T47D (cell line): ENCODE results near the gene PABPN1.
"Not testable (repeated sequence)": the region's sequence is repeated elsewhere in the genome, so short reads cannot be mapped to it uniquely, and the experiment has no call there.

Experiments
- DNase-seq, 2 experiments: peaks; one replicate each; pipeline versions ENCODE4 v3.0.0 to v3.0.0-alpha.2; 2011 to 2012; ENCODE audit warnings: low read depth in 1 of 2, low spot score in 1 of 2
- JUND ChIP-seq: IDR thresholded peaks from 2 replicates; pipeline ENCODE4 v1.6.1; 2012; ENCODE audit warnings: low read depth
- in situ Hi-C: cut with HindIII; loops from 2 replicates; pipeline ENCODE4 v1.10.0; 2016; ENCODE audit warnings: low sequenced_read_pairs, low pct_unique_long_range_greater_than_20kb

Gene PABPN1

DNA sequence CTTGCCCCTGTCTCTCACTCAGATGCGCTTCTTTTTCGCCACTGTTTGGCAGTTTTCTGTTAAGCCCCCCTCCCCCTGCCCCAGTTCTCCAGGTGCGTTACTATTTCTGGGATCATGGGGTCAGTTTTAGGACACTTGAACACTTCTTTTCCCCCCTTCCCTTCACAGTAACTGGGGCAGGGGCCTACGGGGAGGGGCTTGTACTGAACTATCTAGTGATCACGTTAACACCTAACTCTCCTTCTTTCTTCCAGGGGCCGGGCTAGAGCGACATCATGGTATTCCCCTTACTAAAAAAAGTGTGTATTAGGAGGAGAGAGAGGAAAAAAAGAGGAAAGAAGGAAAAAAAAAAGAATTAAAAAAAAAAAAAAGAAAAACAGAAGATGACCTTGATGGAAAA is 3.7 kb downstream of the PABPN1 start:
- no peak for DNase-seq
- TF ChIP-seq JUND = no peak
- in situ Hi-C loops = no loop called here

DNA sequence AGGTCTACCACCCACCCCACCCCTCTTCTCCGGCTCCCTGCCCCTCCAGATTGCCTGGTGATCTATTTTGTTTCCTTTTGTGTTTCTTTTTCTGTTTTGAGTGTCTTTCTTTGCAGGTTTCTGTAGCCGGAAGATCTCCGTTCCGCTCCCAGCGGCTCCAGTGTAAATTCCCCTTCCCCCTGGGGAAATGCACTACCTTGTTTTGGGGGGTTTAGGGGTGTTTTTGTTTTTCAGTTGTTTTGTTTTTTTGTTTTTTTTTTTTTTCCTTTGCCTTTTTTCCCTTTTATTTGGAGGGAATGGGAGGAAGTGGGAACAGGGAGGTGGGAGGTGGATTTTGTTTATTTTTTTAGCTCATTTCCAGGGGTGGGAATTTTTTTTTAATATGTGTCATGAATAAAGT is 4.5 kb downstream of the PABPN1 start:
- DNase-seq, in situ Hi-C loops: not testable (repeated sequence)

DNA sequence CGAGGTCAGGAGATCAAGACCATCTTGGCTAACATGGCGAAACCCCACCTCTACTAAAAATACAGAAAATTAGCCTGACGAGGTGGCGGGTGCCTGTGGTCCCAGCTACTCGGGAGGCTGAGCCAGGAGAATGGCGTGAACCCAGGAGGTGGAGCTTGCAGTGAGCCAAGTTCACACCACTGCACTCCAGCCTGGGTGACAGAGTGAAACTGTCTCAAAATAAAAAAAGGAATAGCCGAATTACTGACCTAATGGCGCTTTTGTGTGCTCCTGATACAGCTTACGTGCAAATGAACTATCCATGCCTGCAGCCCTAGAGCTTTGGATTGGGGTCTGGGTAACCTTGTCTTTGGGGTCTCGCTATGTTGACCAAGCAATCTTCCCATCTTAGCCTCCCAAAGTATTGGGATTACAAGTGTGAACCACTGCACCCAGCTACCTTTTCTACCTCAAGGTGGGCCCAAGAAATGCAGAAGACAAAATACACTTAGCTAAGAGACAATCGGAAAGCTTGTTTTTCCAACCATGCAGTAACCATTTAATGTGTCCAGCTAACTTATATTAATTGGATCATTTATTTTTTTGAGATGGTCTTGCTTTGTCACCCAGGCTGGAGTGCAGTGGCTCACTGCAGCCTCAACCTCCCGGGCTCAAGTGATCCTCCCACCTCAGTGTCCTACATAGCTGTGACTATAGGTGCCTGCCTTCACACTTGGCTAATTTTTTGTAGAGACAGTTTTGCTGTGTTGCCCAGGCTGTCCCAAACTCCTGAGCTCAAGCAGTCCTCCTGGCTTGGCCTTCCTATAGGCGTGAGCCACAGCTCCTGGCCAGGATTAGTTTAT is 5.5 kb downstream of the PABPN1 start:
- in situ Hi-C loops = no loop called here
- DNase-seq = no peak
- TF ChIP-seq JUND = no peak

DNA sequence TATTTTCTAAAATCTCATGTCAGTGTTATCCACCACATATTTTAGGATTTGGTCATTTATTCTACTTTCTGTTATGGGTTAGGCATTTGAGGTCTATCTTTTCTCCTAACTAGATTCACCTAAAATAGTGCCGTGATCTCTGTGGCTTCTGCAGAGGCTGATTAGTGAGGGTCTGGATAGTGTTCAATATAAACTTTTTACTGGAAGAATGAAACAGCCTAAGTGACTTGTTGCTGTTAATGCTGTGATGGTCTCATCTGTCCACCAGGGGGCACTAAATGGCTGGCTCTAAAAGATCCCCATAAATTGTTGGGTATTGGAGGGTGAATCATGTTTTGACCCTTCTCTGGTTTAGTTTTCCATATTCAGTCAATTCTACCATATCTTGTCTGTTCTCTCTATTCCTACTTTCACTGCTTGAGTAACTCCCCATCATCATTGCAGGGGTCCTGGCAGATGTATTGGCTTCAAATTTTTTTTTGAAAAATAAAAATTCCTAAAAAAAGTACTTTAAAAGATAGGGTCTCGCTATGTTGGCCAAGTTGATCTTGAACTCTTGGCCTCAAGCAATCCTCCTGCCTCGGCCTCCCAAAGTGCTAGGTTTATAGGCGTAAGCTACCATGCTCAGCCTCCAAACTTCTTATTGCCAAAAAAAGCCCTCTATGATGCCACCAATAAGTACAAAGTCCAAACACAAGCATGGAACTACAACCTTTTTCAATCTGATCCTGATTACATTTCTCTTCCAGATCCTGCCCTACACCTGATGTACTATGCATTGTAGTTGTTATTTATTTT is 6.9 kb downstream of the PABPN1 start:
- in situ Hi-C loops = no loop called here

DNA sequence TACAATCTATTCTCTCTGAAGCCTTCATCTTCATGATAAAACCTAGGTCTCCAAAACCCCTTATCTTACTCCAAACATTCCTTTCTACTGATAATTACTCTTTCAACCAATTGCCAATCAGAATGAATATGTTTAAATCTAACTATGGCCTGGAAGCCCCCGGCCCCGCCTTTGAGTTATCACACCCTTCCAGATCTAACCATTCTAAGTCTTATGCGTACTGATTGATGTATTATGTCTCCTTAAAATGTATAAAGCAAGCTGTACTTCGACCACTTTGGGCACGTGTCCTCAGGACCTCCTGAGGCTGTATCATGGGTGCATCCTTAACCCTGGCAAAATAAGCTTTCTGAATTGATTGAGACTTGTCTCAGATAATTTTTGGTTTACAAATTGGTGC is 14.4 kb downstream of the PABPN1 start:
- in situ Hi-C loops = no loop called here
- no peak for TF ChIP-seq JUND
- DNase-seq = no peak

More for the DNA sequence above, 6.9 kb downstream of the PABPN1 start:
- DNase-seq = peak; percentile 58 to 77
- TF ChIP-seq JUND = no peak

DNA sequence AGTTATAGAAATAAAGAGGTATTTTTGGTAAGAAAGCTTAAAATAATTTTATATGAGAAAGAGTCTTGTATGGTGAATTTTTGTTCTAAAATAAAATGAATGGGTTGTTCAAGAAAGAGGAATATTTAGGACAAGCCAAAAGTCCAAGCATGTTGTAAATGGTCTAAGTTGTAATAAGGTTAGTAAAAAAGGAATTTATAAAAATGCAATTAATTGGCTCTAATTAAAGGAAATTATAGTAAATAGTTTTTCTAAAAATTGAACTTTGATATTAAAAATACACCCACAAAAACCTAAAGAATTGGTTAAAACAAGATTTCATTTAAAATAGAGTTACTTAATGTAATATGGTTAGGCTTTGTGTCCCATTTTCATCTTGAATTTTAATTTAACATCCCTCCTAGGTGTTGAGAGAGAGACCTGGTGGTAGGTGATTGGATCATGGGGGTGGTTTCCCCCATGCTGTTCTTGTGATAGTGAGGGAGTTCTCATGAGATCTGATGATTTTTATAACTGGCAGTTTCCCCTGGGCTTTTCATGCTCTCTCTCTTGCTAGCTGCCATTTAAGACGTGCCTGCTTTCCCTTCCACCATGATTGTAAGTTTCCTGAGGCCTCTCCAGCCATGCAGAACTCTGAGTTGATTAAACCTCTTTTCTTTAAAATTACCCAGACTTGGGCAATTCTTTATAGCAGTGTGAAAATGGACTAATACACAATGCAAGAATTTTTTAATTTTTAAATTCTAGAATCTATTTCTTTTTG is 18.4 kb downstream of the PABPN1 start:
- in situ Hi-C loops = no loop called here
- DNase-seq = no peak
- TF ChIP-seq JUND = no peak

DNA sequence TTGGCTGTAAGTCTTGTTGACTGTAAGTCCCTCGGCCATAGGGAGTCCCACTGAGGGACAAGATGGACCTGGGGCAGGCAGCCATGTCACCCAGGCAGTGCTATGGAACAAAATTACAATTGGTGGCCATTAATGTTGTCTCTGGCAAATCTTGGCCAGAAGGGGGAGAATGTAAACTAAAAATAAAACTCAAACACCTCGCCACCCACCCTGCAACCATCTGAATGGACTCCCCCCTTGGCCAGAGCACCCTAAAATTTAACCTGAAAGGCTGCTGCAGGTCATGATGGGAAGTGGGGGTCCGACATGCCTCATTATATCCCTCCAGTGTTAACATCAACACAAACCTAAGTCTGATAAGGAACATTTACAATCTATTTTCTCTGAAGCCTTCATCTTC is 23.2 kb downstream of the PABPN1 start:
- no peak for DNase-seq
- no peak for TF ChIP-seq JUND
- in situ Hi-C loops = no loop called here

DNA sequence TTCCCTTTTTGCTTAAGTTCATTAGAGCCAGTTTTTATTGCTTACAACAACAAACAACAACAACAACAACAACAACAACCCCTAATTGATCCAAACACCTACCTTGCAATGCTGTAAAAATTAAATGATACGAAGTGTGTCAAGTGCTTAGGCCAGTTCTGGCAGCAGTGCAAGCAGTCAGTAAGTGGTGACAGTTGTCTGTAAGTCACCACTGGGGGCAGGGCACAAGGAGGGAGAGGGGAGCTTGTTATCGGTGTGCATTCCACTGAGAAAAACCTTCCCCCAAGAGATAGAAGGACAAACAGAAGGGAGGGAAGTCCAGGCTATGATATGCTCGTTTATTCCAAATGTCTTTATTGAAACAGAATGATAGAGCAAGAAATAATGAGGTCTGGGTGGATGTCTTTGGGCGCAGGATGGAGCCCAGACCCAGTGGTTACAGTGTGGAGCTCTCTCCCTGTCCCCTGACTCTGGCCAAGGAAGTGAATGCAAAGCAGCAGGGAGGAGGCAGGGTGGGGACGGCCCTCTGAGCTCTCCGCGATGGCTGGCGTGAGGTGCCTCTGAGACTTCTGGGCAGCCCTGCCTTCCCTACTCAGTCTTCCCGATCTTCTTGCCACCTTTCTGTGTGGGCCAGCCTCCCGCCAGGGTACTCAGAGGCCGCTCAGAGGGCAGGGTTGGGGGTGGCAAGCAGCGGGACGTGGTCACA is 24.9 kb downstream of the PABPN1 start:
- TF ChIP-seq JUND = no peak
- in situ Hi-C loops = no loop called here
- no peak for DNase-seq

DNA sequence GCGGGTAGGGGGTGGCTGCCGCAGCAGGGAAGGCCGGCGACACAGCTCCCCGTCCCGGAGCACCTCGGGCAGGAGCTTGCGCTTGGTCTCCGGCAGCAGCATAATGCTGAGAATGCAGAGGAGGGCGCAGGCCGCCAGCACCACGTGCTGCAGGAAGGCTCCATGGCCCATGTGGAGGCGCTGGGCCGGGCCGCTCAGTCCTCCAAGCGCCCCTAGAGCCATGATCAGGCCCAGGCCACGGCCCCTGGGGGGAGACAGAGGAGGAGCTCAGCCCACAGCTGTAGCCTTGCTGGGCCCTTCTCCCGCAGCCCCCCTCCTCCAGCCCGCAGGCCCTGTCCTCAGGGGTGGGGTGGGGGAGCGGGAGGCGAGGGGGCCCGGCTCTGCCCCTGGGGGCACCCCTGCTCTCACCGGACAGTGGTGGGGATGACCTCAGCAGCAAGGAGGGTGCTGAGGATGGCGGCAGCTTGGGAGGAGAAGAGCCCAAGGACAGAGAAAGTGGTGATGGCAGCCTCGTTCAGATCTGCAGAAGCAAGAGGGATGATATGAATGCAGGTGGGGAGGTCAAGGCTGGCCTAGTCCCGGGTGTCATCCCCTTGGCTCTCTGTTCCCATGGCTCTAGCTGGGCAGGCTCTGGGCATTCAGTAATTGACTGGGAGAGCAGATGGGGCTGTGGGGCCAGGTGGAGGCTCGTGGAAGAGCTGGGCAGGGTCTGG is 25.6 kb downstream of the PABPN1 start:
- TF ChIP-seq JUND = no peak
- DNase-seq = no peak
- in situ Hi-C loops = no loop called here

DNA sequence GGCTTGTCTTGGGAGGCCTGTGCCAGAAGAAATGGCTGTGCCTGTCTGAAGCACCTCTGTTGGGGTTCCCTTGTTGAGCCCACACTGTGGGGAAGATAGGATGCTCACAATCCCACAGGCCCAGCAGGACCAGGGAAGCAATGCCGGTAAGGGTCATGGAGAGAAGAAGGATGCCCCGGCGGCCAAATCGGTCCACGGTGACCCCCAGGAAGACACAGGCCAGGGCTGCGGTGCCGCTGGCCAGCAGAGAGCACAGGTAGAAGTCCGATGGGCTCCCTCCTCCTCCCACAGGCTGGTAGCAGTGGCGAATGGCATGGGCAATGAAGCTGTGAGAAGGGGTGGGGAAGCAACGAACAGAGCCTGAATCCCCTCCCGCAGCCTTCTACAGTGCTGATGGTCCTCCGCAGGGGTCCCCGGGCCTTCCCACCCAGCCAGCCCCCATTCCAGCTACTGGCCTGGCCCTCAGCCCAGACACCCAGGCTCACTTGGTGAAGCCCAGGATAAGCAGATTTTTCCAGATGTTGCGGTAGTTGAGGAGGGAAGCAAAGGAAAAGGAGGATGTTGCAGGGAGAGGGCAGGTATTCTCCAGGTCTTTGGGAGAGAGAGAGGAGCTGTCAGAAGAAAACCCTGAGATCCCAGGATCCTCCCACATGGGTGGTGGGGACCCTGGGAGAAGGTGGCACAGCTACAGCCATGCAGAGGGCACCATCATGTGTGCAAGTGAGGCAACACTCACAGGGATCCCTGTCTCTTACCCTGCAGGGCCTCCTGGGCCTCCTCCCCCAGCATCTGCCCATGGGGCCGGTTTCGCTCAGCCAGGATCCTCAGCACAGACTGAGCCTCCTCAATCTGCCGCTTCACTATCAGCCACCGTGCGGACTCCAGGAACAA is 26.4 kb downstream of the PABPN1 start:
- no peak for DNase-seq
- in situ Hi-C loops = no loop called here
- TF ChIP-seq JUND = no peak

DNA sequence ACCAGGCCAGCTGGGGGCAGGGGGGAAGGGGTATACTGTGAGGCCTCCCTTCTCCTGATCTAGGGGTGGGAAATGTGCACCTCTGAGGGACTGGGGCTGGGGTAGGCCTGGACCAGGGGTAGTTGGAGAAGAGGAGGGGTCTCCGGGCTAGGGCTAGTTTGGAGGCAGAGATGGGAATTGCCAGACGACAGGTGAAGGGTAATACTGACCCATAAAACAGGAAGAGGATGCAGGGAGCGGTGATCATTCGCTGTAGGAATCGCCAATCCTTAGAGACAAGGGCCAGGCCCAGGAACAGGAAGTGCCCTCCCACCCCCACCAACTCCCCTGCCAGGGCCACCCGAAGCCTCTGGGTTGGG is 27.0 kb downstream of the PABPN1 start:
- no peak for DNase-seq
- in situ Hi-C loops = no loop called here
- no peak for TF ChIP-seq JUND
